ENCODE measurements around the gene GCAT. TPM values are rescaled to one million over a fixed set of nuclear protein-coding genes. Genes with fewer than 3 reads are reported as not detected.

GCAT gene
- total and polyA plus RNA-seq, 2 of the 4 experiments (the other 2 are of a cell fraction) = 20.6 to 32.3 TPM

GRCh38 chr22:37812869-37813678 is 5.3 kb downstream of the GCAT start:
- BruUV-seq (replicated peaks) = no TSS peak
- Histone ChIP-seq H2AK5ac (ENCODE audit: low read depth, low read length) (no peak overlapping the region), H3K4me2 (ENCODE audit: low read depth, low read length) (no peak overlapping the region), H2BK15ac (ENCODE audit: low read depth, low read length) (no peak overlapping the region), H3K4ac (ENCODE audit: low read depth, low read length) (no peak overlapping the region), H3K4me1 (ENCODE audit: control insufficient read depth, insufficient read depth, low read length) (peaks cover 3% of the 10 kb centered on the region), H3K18ac (ENCODE audit: low read depth, low read length) (no peak overlapping the region), H2AK9ac (replicated peaks; ENCODE audit: low read depth, low read length, poor library complexity) (no peak overlapping the region), H4K20me1 (ENCODE audit: insufficient read depth, low read length) (no peaks in the 10 kb centered on the region; the same call in 1 of the 2 replicates), H2BK20ac (ENCODE audit: low read depth, low read length) (no peak overlapping the region), H4K91ac (ENCODE audit: insufficient read depth, low read depth, low read length) (no peak overlapping the region), H3K79me1 (ENCODE audit: low read depth in 1 of 2, low read length in 2 of 2) (peaks cover 0 to 20% of the 10 kb centered on the region in 2 experiments; a peak in 2 of 4 replicates), H3K9me3 (ENCODE audit: control insufficient read depth, insufficient read depth, low read length) (no peaks in the 10 kb centered on the region), H3K14ac (replicated peaks; ENCODE audit: low read depth, low read length) (no peak overlapping the region), H3K23ac (ENCODE audit: low read depth, low read length) (no peak overlapping the region), H4K8ac (ENCODE audit: low read depth in 2 of 2, low read length in 2 of 2) (no peak overlapping the region), H2BK5ac (ENCODE audit: low read depth, low read length, poor library complexity, severe bottlenecking) (no peak overlapping the region), H3K4me3 (ENCODE audit: insufficient read depth, low read depth, low read length) (no peak overlapping the region), H2AFZ (replicated peaks; ENCODE audit: low read length, poor library complexity) (no peak overlapping the region), H3K56ac (ENCODE audit: extremely low read depth, insufficient read depth, low read length) (no peak overlapping the region), H3K27me3 (ENCODE audit: control insufficient read depth, insufficient read depth, low read length) (no peaks in the 10 kb centered on the region), H3K9me1 (ENCODE audit: insufficient read depth, low read length) (no peaks in the 10 kb centered on the region), H3K9ac (ENCODE audit: low read depth, low read length) (no peak overlapping the region), H3K36me3 (ENCODE audit: control insufficient read depth, insufficient read depth, low read length) (peaks cover 7% of the 10 kb centered on the region; the same call in 1 of the 2 replicates), H4K5ac (ENCODE audit: low read depth, low read length) (no peak overlapping the region), H3K27ac (ENCODE audit: insufficient read depth, low read length) (no peak overlapping the region), H2BK120ac (ENCODE audit: low read depth, low read length) (no peak overlapping the region)
- WGBS, 2 experiments (ENCODE audit: extremely low coverage in 2 of 2, insufficient read length in 1 of 2) = 92% methylated on average over 6 of the region's 27 CpGs; no CpG with 5 or more reads in 1 of the 2 experiments
- intact Hi-C loops (cut with micrococcal nuclease) = no loop called here
- TF ChIP-seq NFE2L2 (IDR thresholded peaks at IDR 0.05; ENCODE audit: low read depth, low read length) (no peak), CHD1 (IDR thresholded peaks at IDR 0.05; ENCODE audit: low read depth, low read length) (no peak), MAZ (IDR thresholded peaks at IDR 0.05; ENCODE audit: borderline replicate concordance, low read depth, low read length) (no peak), CEBPB (IDR thresholded peaks at IDR 0.05; ENCODE audit: low read depth, low read length) (no peak), RCOR1 (IDR thresholded peaks at IDR 0.05; ENCODE audit: insufficient replicate concordance, low read length) (no peak), BHLHE40 (IDR thresholded peaks at IDR 0.05; ENCODE audit: low read depth, low read length) (no peak), RFX5 (IDR thresholded peaks at IDR 0.05; ENCODE audit: low read depth, low read length) (no peak), MAFK (IDR thresholded peaks at IDR 0.05; ENCODE audit: low read depth, low read length) (no peak), ELK1 (IDR thresholded peaks at IDR 0.05; ENCODE audit: borderline replicate concordance, low read depth, low read length) (no peak), MXI1 (IDR thresholded peaks at IDR 0.05; ENCODE audit: borderline replicate concordance, low read depth, low read length) (no peak), FOS (IDR thresholded peaks at IDR 0.05; ENCODE audit: low read depth, low read length) (no peak), SMC3 (IDR thresholded peaks at IDR 0.05; ENCODE audit: low read depth, low read length) (no peak)
- TF ChIP-seq, protein P1, sequence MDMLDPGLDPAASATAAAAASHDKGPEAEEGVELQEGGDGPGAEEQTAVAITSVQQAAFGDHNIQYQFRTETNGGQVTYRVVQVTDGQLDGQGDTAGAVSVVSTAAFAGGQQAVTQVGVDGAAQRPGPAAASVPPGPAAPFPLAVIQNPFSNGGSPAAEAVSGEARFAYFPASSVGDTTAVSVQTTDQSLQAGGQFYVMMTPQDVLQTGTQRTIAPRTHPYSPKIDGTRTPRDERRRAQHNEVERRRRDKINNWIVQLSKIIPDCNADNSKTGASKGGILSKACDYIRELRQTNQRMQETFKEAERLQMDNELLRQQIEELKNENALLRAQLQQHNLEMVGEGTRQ (IDR thresholded peaks at IDR 0.05; ENCODE audit: low read depth, low read length) = no peak
- TF ChIP-seq, protein P2, sequence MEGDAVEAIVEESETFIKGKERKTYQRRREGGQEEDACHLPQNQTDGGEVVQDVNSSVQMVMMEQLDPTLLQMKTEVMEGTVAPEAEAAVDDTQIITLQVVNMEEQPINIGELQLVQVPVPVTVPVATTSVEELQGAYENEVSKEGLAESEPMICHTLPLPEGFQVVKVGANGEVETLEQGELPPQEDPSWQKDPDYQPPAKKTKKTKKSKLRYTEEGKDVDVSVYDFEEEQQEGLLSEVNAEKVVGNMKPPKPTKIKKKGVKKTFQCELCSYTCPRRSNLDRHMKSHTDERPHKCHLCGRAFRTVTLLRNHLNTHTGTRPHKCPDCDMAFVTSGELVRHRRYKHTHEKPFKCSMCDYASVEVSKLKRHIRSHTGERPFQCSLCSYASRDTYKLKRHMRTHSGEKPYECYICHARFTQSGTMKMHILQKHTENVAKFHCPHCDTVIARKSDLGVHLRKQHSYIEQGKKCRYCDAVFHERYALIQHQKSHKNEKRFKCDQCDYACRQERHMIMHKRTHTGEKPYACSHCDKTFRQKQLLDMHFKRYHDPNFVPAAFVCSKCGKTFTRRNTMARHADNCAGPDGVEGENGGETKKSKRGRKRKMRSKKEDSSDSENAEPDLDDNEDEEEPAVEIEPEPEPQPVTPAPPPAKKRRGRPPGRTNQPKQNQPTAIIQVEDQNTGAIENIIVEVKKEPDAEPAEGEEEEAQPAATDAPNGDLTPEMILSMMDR (conservative IDR thresholded peaks at IDR 0.05; ENCODE audit: low read depth, low read length) = no peak
- ChIA-PET CTCF (no interaction called here), POLR2A (ENCODE audit: unreplicated experiment) (no interaction called here)
- dilution Hi-C loops (cut with HindIII; ENCODE audit: low sequenced_read_pairs, unreplicated experiment) = no loop called here
- ATAC-seq (ENCODE audit: low read depth) (no peak), DNase-seq (no peak)
- in situ Hi-C loops (cut with MboI; ENCODE audit: low sequenced_read_pairs) = no loop called here

Data from IMR-90 (cell line).